GM18951 (cell line): ENCODE measurements around the gene HEATR5B.
"Not testable (repeated sequence)": the region's sequence is repeated elsewhere in the genome, so short reads cannot be mapped to it uniquely, and the experiment has no call there.

Experiments used
- POLR2A ChIP-seq: IDR thresholded peaks from 4 replicates; pipeline ENCODE4 v1.6.1; 2011; ENCODE audit warnings: mild to moderate bottlenecking; ENCODE audit not compliant: insufficient read length, insufficient read depth; ENCODE audit errors: extremely low read depth
- in situ Hi-C: fragments of 300-500 bp; cut with MboI; formaldehyde crosslinking; loops from one replicate; pipeline ENCODE4 v1.12.0; 2022; ENCODE audit warnings: low sequenced_read_pairs, mixed read lengths, inconsistent platforms; ENCODE audit not compliant: unreplicated experiment

Gene HEATR5B

GRCh38 chr2:36964496-36965058 lies 119.6 kb downstream of the HEATR5B start:
- in situ Hi-C loops = no loop called here
- TF ChIP-seq POLR2A = no peak

- in situ Hi-C loops = no loop called here
- TF ChIP-seq POLR2A = no peak
Measured at GRCh38 chr2:36963734-36964133, 120.4 kb downstream of the HEATR5B start.

GRCh38 chr2:36963106-36963505 lies 121.1 kb downstream of the HEATR5B start:
- no peak for TF ChIP-seq POLR2A
- in situ Hi-C loops = no loop called here

- in situ Hi-C loops = no loop called here
- no peak for TF ChIP-seq POLR2A
Measured at GRCh38 chr2:36960773-36961172, 123.4 kb downstream of the HEATR5B start.

- in situ Hi-C loops = no loop called here
- TF ChIP-seq POLR2A = no peak
Measured at GRCh38 chr2:36960005-36960675, 124.0 kb downstream of the HEATR5B start.

GRCh38 chr2:36954977-36955607 lies 129.1 kb downstream of the HEATR5B start:
- in situ Hi-C loops = no loop called here
- TF ChIP-seq POLR2A = no peak

- TF ChIP-seq POLR2A = no peak
- in situ Hi-C loops = no loop called here
Measured at GRCh38 chr2:36952748-36953197, 131.4 kb downstream of the HEATR5B start.

- in situ Hi-C loops = no loop called here
- TF ChIP-seq POLR2A = no peak
Measured at GRCh38 chr2:36951574-36951973, 132.6 kb downstream of the HEATR5B start.

- in situ Hi-C loops = no loop called here
- no peak for TF ChIP-seq POLR2A
Measured at GRCh38 chr2:36951027-36951518, 133.1 kb downstream of the HEATR5B start.

- in situ Hi-C loops = no loop called here
- TF ChIP-seq POLR2A = no peak
Measured at GRCh38 chr2:36949845-36950244, 134.3 kb downstream of the HEATR5B start.

- in situ Hi-C loops = not testable (repeated sequence)
Measured at GRCh38 chr2:36945240-36945639, 138.9 kb downstream of the HEATR5B start.

GRCh38 chr2:36941867-36942266 lies 142.3 kb downstream of the HEATR5B start:
- in situ Hi-C loops = no loop called here
- TF ChIP-seq POLR2A = no peak

- in situ Hi-C loops = not testable (repeated sequence)
Measured at GRCh38 chr2:36936526-36936925, 147.6 kb downstream of the HEATR5B start.

- in situ Hi-C loops = not testable (repeated sequence)
Measured at GRCh38 chr2:36931688-36932087, 152.5 kb downstream of the HEATR5B start.
